Endothelial cell of umbilical vein (primary cell): ENCODE measurements around the gene HSP90AB1. TPM values are rescaled to one million over a fixed set of nuclear protein-coding genes. Genes with fewer than 3 reads are reported as not detected.

Experiments
- BruUV-seq: library from RNA; stranded (reverse); fragments of 400-500 nt; replicated peaks from 2 replicates; lab custom pipeline; 2021; lab: Mats Ljungman, UMichigan
- CTCF ChIA-PET: fragments of 300-600, 350-600 bp; sonication (Branson Sonifier 250); formaldehyde crosslinking; loops from one replicate; lab custom pipeline; 2021; ENCODE audit warnings: antibody characterized with exemption, inconsistent platforms; lab: Charles Lee
- POLR2A ChIA-PET: fragments of 300-600, 350-600 bp; sonication (Branson Sonifier 250); formaldehyde crosslinking; loops from one replicate; lab custom pipeline; 2021; ENCODE audit warnings: antibody characterized with exemption, inconsistent platforms; lab: Charles Lee
- DNase-seq: peaks from one replicate; pipeline ENCODE4 v3.0.0-alpha.2; 2011; ENCODE audit warnings: low read depth, low spot score
- FAIRE-seq: peaks from 2 replicates; lab custom pipeline; 2011; peaks lifted over from hg19 to GRCh38; lab: Jason Lieb, UNC
- H2AFZ ChIP-seq: 2 replicates; pipeline ENCODE4 v1.6.0; 2012; ENCODE audit warnings: low read depth, low read length, control low read depth, inconsistent platforms
- H3K27ac ChIP-seq: 2 replicates; pipeline ENCODE4 v1.5.1; 2011; ENCODE audit warnings: low read depth, mild to moderate bottlenecking, control low read depth, low read length, moderate library complexity; ENCODE audit not compliant: insufficient read depth
- H3K27me3 ChIP-seq, 2 experiments: 2 replicates each; pipeline versions ENCODE4 v1.6.0 to v1.6.1; 2011; ENCODE audit warnings: low read length in 2 of 2, mixed read lengths in 1 of 2; ENCODE audit not compliant: control insufficient read depth in 2 of 2, insufficient read depth in 2 of 2
- H3K36me3 ChIP-seq, 2 experiments: 2 replicates in 1 of 2; 3 replicates in 1 of 2; pipeline ENCODE4 v1.5.1; 2011; ENCODE audit warnings: low read length in 2 of 2, mild to moderate bottlenecking in 1 of 2, moderate library complexity in 1 of 2; ENCODE audit not compliant: control insufficient read depth in 2 of 2, insufficient read depth in 2 of 2; ENCODE audit errors: extremely low read depth in 1 of 2
- H3K4me1 ChIP-seq: 3 replicates; pipeline ENCODE4 v1.5.1; 2011; ENCODE audit warnings: mild to moderate bottlenecking, low read length; ENCODE audit not compliant: control insufficient read depth, insufficient read depth; ENCODE audit errors: extremely low read depth
- H3K4me2 ChIP-seq: 2 replicates; pipeline ENCODE4 v1.6.1; 2011; ENCODE audit warnings: low read length, control low read depth, mixed read lengths; ENCODE audit not compliant: insufficient read depth
- H3K4me3 ChIP-seq, 3 experiments: fragments of 200-600 bp in 1 of 3; sonication (generic), shearing (Covaris generic) in 1 of 3; replicated peaks in 1 of 3; 2 replicates each; pipeline ENCODE4 v1.5.1; 2011 to 2016; ENCODE audit warnings: control low read depth in 3 of 3, low read length in 3 of 3, mild to moderate bottlenecking in 2 of 3, inconsistent platforms in 1 of 3, low read depth in 1 of 3, moderate library complexity in 1 of 3; ENCODE audit not compliant: insufficient read depth in 1 of 3
- H3K79me2 ChIP-seq: 2 replicates; pipeline ENCODE4 v1.6.0; 2012; ENCODE audit warnings: low read length, inconsistent platforms; ENCODE audit not compliant: control insufficient read depth, insufficient read depth
- H3K9ac ChIP-seq: replicated peaks from 2 replicates; pipeline ENCODE3; 2011; ENCODE audit warnings: low read length, control low read depth; ENCODE audit not compliant: insufficient read depth; ENCODE audit errors: extremely low read depth
- H3K9me1 ChIP-seq: replicated peaks from 3 replicates; pipeline ENCODE4 v1.6.0; 2011; ENCODE audit warnings: mild to moderate bottlenecking, low read length; ENCODE audit not compliant: control insufficient read depth, insufficient read depth; ENCODE audit errors: extremely low read depth
- H3K9me3 ChIP-seq: replicated peaks from 2 replicates; pipeline ENCODE4 v1.5.1; 2012; ENCODE audit warnings: low read length, inconsistent platforms; ENCODE audit not compliant: control insufficient read depth, insufficient read depth
- H4K20me1 ChIP-seq: replicated peaks from 2 replicates; pipeline ENCODE3; 2011; ENCODE audit warnings: mild to moderate bottlenecking, low read length; ENCODE audit not compliant: control insufficient read depth, insufficient read depth; ENCODE audit errors: extremely low read depth
- EZH2 ChIP-seq: IDR thresholded peaks from 2 replicates; pipeline ENCODE4 v1.6.1; 2012; ENCODE audit warnings: borderline replicate concordance, low read depth, mild to moderate bottlenecking, moderate library complexity, low read length, inconsistent platforms; ENCODE audit not compliant: severe bottlenecking
- FOS ChIP-seq: IDR thresholded peaks from 2 replicates; pipeline ENCODE4 v1.6.1; 2011; ENCODE audit warnings: mild to moderate bottlenecking, low read length, moderate library complexity, borderline replicate concordance; ENCODE audit not compliant: insufficient read depth
- GATA2 ChIP-seq: IDR thresholded peaks from 2 replicates; pipeline ENCODE4 v1.7.0; 2011; ENCODE audit warnings: low read depth, mild to moderate bottlenecking, moderate library complexity, mixed read lengths, low read length; ENCODE audit not compliant: insufficient read length, insufficient read depth
- MAX ChIP-seq: IDR thresholded peaks from 2 replicates; pipeline ENCODE4 v1.6.1; 2011; ENCODE audit not compliant: insufficient read depth, insufficient read length
- MYC ChIP-seq: IDR thresholded peaks from one replicate; pipeline ENCODE4 v1.6.1; 2011; ENCODE audit warnings: mild to moderate bottlenecking, low read depth, low read length
- dilution Hi-C: fragments of 300-500 bp; cut with MboI; formaldehyde crosslinking; loops from one replicate; pipeline ENCODE4 v1.15.0; 2019; ENCODE audit warnings: low sequenced_read_pairs; ENCODE audit not compliant: extremely low pct_ligation_motif_present
- intact Hi-C: fragments of 100-400 bp; cut with micrococcal nuclease; formaldehyde crosslinking; loops from one replicate; pipeline ENCODE4 v1.10.0; 2022
- polyA plus RNA-seq, 4 experiments: library from polyadenylated mRNA; depleted of rRNA in 3 of 4; stranded (reverse) in 3 of 4; unstranded in 1 of 4; fragments of >200 nt; gene quantifications; 2 replicates each; pipeline versions ENCODE4 v1.2.1 to v1.2.3, GENCODE V29; 2011 to 2012; ENCODE audit warnings: missing spikeins in 1 of 4
- total RNA-seq: library from RNA; stranded (reverse); gene quantifications from 2 replicates; pipeline ENCODE4 v1.2.3, GENCODE V29; 2021

Gene HSP90AB1
- total and polyA plus RNA-seq, 2 donors (not counting 3 experiments of a cell fraction or from before 2014, with no cell fraction given) = 824 to 1,201 TPM

- no peaks in the 10 kb centered on the region for H4K20me1 ChIP-seq
- no peak for DNase-seq
- H3K4me1 ChIP-seq = peaks cover 29% of the 10 kb centered on the region
- POLR2A ChIA-PET = interaction anchor here (0.7 kb wide), 1 partner anchor 30 kb away, joined by 3 read pairs; the partner anchor contains the start of gene HSP90AB1
- TF ChIP-seq MAX (no peak), EZH2 (no peak), FOS (no peak), GATA2 (no peak), MYC (no peak)
- dilution Hi-C loops = no loop called here
- no peak within 1 kb of the TSS for H3K4me2 ChIP-seq
- FAIRE-seq = no peak
- H3K4me3 ChIP-seq = no peak within 1 kb of the TSS
- H2AFZ ChIP-seq = no peak within 1 kb of the TSS
- H3K9me3 ChIP-seq = no peaks in the 10 kb centered on the region
- no peak within 1 kb of the TSS for H3K27ac ChIP-seq
- intact Hi-C loops = no loop called here
- BruUV-seq = no TSS peak
- H3K27me3 ChIP-seq = no peaks in the 10 kb centered on the region
- H3K79me2 ChIP-seq = peaks cover 10% of the 10 kb centered on the region
- CTCF ChIA-PET = interaction anchor here (1.8 kb wide), 1 partner anchor 44 kb away, joined by 5 read pairs; no protein-coding TSS in a partner anchor
- H3K9me1 ChIP-seq = no peaks in the 10 kb centered on the region
- H3K36me3 ChIP-seq = no peaks in the 10 kb centered on the region
- no peak within 1 kb of the TSS for H3K9ac ChIP-seq
These were observed 30.1 kb upstream of the HSP90AB1 start, which contains the start of gene MYMX for GRCh38 chr6:44216677-44217331. Gene MYMX (plus strand): TSS chr6:44216926. CDS start chr6:44217472, 546 bp downstream.
